ENCODE results near the gene SLC6A3.
"Not testable (repeated sequence)": the region's sequence is repeated elsewhere in the genome, so short reads cannot be mapped to it uniquely, and the experiment has no call there.

The SLC6A3 gene

DNA sequence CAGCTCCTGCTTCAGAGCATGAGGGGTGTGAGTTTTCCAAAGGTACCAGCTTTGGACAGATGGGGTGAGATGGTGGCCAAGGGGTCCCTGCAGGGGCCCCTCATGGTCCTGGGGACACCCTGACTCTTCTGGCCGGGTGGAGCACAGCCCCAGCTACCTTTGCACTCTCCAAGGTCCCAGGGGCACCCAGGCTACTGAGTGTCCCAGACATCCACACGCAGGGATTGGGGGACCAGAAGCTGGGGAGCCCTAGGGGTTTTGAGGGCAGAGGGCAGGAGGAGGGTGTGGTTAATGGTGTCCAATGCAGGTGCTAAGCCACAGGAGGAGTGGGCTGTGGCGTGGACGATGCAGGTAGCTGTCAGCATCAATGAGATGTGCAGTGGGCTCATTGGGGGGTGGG, 84.4 kb downstream of the SLC6A3 start:
- no peak for DNase-seq (ENCODE audit: extremely low read depth, low read depth)
- no peak for TF ChIP-seq CTCF (IDR thresholded peaks at IDR 0.05; ENCODE audit: low read depth, low read length)

DNA sequence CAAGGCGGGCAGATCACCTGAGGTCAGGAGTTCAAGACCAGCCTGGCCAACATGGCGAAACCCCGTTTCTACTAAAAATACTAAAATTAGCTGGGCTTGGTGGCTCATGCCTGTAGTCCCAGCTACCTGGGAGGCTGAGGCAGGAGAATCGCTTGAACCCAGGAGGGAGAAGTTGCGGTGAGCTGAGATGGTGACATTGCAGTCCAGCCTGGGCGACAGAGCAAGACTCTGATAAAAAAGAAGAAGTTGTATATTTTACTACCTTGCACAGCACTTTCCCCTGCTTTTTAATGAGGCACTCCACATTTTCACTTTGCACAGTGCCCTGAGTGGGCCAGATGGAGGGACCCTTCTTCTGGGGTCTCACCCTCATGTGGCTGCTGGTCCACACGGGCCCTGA, 84.9 kb downstream of the SLC6A3 start:
- not testable (repeated sequence) for DNase-seq (ENCODE audit: extremely low read depth, low read depth)

- TF ChIP-seq CTCF (IDR thresholded peaks at IDR 0.05; ENCODE audit: low read depth, low read length): no peak
- no peak for DNase-seq (ENCODE audit: extremely low read depth, low read depth)
These were observed 85.5 kb downstream of the SLC6A3 start for GRCh38 chr5:1359713-1360112.

DNA sequence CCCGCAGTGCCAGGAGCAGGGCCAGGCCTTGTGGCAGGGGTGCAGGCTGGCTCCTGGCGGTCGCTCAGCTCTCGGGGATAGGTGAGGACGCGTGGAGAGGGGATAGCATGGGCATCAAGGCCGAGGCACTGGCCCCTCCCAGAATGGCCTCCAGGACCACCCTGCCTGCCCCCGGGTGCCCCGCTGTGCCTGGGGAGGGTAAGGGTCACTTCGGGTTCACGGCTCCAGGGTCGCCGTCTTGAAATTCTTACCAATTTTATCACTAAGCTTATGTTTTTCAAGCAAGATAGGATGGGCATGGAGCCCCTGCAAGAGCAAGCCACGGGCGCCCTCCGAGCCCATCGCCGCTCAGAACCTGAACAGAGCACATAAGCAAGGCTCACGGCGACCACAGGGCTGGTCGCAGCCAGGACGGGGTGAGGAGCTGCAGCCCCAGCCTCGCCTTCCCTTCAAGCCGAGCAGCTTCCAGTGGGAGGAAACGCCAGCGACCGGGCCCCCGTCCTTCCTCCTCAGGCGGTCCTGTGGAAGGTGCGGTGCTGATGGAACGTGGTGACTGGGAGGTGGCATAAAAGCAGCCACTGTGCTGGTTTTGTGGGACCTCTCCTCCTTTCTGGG, 86.1 kb downstream of the SLC6A3 start:
- DNase-seq (ENCODE audit: extremely low read depth, low read depth): no peak
- TF ChIP-seq CTCF (IDR thresholded peaks at IDR 0.05; ENCODE audit: low read depth, low read length): no peak

GRCh38 chr5:1358726-1359025, 86.6 kb downstream of the SLC6A3 start:
- TF ChIP-seq CTCF (IDR thresholded peaks at IDR 0.05; ENCODE audit: low read depth, low read length): no peak

DNA sequence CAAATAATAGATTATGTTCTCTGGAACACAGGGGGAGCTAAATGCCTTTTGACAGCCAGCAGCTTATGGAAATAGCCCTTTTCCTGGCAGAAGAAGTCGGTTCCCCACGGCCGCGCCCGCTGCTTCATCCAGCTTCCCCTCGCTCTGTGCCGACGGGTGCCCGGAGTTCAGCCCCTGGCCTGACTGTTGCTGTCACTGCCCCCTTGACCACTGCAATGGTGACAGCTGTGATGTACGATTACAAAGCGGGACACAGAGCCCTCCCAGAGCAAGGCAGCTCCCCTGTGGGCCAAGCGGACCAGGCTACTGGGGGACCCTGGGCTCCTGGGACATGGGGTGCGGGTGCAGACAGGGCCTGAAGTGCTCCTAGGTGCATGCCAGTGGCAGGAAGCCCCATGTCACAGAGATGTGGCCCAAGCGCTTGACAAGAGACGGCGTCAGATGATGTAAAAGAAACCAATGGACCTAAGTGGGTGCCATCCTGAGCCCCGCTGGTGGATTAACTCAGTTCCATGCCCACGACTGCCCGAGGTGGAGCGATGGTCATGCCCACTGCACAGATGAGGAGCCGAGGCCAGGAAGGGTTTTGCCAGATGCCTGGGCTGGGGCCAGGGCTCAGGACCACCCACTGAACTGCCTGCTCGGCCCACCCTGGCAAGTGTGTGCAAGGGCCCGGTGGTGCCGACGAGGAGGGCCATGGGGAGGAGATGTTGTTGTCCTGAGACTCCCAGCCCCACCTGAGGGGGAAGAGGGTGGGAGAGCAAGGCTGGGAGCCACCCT, 87.1 kb downstream of the SLC6A3 start:
- DNase-seq (ENCODE audit: extremely low read depth, low read depth): no peak
- no peak for TF ChIP-seq CTCF (IDR thresholded peaks at IDR 0.05; ENCODE audit: low read depth, low read length)

More at GRCh38 chr5:1358726-1359025, 86.6 kb downstream of the SLC6A3 start:
- no peak for DNase-seq (ENCODE audit: extremely low read depth, low read depth)

- DNase-seq (ENCODE audit: extremely low read depth, low read depth): no peak
These were observed 88.1 kb downstream of the SLC6A3 start for GRCh38 chr5:1356873-1357787.

More at GRCh38 chr5:1356873-1357787, 88.1 kb downstream of the SLC6A3 start:
- no peak for TF ChIP-seq CTCF (IDR thresholded peaks at IDR 0.05; ENCODE audit: low read depth, low read length)

Data from AG09319 (cell line).